Inflammatory macrophage treated with lipopolysaccharide for 4 hours (primary cell): ENCODE measurements around the gene PRPSAP1.

ENCODE experiments used
- DNase-seq: peaks from one replicate; pipeline ENCODE4 v3.0.0-alpha.2; 2020

Gene PRPSAP1, protein sequence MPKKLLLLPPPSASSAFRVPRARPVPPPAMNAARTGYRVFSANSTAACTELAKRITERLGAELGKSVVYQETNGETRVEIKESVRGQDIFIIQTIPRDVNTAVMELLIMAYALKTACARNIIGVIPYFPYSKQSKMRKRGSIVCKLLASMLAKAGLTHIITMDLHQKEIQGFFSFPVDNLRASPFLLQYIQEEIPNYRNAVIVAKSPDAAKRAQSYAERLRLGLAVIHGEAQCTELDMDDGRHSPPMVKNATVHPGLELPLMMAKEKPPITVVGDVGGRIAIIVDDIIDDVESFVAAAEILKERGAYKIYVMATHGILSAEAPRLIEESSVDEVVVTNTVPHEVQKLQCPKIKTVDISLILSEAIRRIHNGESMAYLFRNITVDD

GRCh38 chr17:76353599-76354316 is at the start of gene PRPSAP1:
Gene PRPSAP1, minus strand, starts transcription at chr17:76353916. Its CDS starts 213 bp downstream, at chr17:76353703.
- peak; percentile 93 for DNase-seq

GRCh38 chr17:76402711-76403110 is 49.0 kb upstream of the PRPSAP1 start:
- DNase-seq, result no peak

- DNase-seq, result no peak
Measured at GRCh38 chr17:76399175-76400172, 45.8 kb upstream of the PRPSAP1 start.

- no peak for DNase-seq
Measured at GRCh38 chr17:76398523-76399174, 44.9 kb upstream of the PRPSAP1 start.

DNA sequence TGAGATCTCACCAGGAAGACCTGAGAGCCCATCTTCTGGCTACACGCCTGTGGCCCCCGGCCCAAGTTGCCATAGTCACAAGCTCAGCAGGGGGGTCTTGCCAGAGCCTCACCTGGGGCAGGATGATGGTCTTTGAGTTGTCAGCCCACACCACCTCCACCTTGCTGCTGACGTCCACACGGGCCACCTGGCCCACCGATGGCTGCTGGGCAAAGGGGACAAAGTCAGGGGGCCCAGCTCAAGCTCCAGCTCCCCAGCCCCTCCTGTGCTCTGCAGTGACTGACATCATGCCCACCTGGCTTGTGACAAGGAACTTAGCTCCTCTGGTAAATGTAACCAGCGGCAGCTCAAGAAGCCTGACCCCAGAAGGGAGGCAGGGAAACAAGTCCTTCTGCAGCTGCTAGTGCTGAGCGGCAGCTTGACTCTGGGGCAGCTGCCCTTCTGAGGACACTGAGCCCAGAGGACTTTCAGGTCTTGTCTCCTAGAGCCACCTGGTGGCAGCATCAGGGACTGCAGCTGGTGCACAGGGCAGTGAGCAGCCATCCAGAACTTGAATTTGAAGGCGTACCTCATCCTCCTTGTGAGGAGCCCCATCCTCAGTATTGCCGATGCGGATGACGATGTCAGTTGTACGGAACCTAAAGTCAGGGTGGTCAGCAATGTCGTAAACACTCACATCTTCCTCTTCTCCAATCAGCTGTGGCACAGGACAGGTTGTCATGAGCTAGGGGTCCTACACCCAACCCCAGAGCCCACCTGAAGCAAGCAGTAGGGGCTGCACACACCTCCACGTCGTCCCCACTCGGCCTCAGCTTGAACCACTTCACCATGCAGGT is 44.2 kb upstream of the PRPSAP1 start:
- peak; percentile 86 for DNase-seq

GRCh38 chr17:76397184-76397583 is 43.5 kb upstream of the PRPSAP1 start:
- no peak for DNase-seq

DNA sequence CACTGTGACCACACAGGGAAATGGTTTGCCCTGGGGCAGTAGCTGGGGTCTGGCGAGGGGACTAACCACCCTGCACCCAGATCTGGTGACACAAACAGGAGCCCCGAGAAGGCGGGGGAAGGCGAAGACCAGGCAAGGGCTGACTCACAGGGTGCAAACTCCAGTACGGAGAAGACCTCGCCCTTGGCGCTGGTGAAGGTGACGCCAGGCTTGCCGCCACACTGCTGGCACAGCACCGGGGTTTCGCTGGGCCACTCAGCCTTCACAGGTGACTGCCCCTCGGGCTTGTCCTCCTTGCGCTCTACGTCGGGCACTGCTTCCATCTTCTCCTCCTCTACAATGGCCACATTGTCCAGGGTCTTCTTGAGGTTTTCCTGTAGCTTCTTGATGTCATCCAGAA is 42.3 kb upstream of the PRPSAP1 start:
- no peak for DNase-seq

GRCh38 chr17:76394166-76394565 is 40.5 kb upstream of the PRPSAP1 start:
- no peak for DNase-seq

DNA sequence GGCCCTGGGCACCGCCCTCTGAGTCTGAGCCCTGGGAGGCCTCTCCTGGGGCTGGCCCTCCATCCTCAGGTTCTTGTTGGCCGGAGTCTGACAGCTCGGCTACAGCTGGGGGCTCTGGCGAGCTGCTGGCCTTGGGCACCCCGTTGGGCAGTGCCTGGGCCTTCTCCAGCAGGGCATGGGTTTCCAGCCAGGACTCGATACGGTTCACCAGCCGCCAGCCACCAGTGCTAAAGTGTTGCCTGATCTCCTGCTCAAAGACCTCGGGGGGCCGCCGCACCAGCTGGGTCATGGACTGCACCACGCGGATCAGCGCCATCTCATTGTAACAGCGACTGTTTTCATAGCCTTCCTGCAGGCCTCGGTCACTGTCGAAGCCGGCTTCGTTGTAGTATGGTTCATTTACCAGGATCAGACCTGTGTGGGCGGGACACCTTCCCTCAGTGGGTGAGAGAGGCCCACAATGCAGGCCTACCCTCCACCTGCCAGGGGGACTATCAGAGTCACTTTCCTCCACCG is 37.5 kb upstream of the PRPSAP1 start:
- DNase-seq, result no peak

GRCh38 chr17:76390003-76390421 is 36.3 kb upstream of the PRPSAP1 start:
- DNase-seq, result no peak

GRCh38 chr17:76388966-76389888 is 35.5 kb upstream of the PRPSAP1 start:
- DNase-seq, result no peak

GRCh38 chr17:76386966-76387765 is 33.5 kb upstream of the PRPSAP1 start:
- DNase-seq, result no peak

GRCh38 chr17:76385892-76386786 is 32.4 kb upstream of the PRPSAP1 start:
- DNase-seq, result peak; percentile 86

GRCh38 chr17:76384987-76385891 is 31.5 kb upstream of the PRPSAP1 start:
- DNase-seq, result peak; percentile 87

- DNase-seq, result peak; percentile 83
Measured at GRCh38 chr17:76384222-76384986, 30.7 kb upstream of the PRPSAP1 start, which contains the start of gene SPHK1. Gene SPHK1, plus strand, starts transcription at chr17:76384609. Its CDS starts 1,036 bp downstream, at chr17:76385645.
